IPS DF 4.7 (cell line): ENCODE results near the gene PTPN5.

Experiments used
- DNase-seq: peaks from one replicate; pipeline ENCODE4 v3.0.0-alpha.2; 2013; ENCODE audit warnings: low spot score; ENCODE audit errors: extremely low read depth

Gene PTPN5

DNA sequence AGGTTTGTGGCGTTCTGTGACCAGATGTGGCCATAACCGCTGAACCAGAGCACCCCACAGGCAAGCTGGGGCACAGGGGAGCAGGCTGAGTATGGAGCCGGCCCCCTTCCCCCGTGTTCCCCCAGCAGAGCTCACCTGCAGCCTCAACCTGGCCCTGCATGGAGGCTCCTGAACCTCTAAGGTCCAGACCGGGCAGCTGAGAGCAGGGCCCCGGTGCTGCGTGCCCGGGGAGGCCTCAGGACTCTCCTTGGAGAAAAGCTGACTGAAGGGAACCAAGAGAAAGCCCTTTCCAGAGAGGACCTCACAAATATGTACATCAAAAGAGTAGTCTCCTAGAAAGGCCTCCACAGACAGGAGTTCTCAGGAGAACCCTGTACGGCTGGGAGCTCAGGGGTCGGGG, 48.2 kb downstream of the PTPN5 start:
- DNase-seq = no peak

DNA sequence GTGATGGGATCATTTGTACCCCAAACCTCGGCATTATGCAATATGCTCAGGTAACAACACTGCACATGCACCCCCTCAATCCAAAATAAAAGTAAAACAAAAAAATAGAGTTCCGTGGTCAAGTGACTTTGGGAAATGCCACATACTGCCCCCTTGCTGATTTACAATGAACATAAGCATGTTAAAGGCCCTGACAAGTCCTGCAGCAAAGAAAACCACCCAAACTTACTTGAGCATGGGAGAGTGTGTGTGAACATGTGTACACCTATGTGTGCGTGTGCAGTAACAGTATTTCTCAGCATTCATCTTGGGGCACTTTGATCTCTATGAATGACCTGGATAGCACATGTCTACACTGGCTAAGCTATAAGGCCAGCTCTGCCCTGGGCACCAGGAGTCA, 49.8 kb downstream of the PTPN5 start:
- DNase-seq = no peak

DNA sequence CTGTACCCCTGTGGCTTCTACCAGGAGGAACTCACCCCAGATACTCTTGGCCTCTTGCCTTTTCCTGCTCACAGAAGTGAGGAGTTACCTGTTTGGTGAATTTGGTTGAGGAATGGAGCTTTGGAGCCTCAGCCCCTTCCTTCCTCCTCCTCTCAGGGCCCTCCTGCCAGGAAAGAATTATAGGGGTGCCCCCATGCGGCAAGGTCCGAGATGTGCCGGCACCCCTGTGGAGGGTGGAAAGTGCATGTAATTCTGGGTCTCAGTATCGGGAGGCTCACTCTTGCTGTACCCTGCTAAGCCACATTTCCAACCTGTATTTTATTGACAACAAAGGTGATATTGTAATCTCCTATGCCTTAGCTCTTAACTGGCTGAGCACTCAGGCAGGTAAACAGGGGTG, 51.9 kb downstream of the PTPN5 start:
- DNase-seq = no peak

DNA sequence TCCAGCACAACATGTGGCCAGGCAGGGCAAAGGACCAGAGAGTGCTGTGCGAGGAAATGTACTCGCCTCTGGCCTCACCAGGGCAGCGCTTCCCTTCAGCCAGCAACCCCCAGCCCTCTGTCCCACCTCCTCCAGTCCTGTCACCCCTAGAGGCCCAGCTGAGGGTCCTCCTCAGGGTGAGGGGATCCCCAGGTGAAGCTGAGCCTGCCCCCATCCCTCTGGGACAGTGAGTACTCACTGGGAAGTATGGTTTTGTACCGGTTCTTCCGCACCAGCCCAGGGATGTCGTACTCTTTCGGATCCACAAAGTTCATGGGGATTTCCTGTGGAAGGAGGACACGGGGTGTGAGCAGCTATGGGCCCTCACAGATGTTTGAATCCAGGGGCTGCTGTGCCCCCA, 54.0 kb downstream of the PTPN5 start:
- no peak for DNase-seq

DNA sequence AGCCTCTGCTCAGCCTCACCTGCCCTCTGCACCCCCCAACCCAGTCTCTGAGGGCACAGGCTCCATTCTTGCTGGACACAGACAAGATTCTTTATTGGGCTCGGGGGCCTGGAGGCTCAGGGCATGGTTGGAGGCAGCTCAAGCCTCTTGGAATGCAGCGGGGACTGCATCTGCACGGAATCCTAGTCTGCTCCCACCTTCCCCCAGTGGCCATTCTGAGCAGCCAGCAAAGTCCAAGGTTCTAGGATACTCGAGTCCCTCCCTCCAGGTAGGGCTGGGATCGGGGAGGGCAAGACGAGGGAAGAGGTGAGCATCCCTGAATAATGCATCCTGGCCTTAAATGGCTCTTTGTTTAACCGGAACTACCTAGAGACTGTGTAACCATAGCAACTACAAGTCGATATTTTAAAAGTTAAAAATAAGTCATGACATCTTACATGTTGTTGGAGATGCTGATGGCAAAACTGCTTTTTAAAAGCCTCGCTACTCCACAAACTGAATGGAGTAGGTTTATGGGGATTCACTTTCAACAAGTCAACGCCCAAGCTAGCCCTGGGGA, 54.9 kb downstream of the PTPN5 start:
- DNase-seq = no peak

DNA sequence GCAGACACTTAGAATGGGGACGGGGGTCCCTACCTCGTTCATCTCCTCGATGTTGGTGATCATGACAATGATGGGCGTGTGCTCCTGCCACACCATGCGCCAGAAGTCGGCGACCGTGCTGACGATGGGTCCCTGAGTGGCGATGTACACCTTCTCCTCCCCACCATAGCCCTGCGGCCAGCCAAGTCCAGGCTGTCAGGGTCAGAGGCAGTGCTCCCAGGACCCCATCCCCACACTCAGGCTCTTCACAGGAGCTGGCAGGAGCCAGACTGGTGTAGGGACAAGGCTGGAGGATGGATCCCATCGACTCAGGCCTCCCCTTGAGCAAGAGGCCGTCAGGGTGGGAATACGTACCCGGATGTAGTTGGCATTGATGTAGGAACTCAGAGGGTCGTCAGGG, 58.4 kb downstream of the PTPN5 start:
- no peak for DNase-seq

DNA sequence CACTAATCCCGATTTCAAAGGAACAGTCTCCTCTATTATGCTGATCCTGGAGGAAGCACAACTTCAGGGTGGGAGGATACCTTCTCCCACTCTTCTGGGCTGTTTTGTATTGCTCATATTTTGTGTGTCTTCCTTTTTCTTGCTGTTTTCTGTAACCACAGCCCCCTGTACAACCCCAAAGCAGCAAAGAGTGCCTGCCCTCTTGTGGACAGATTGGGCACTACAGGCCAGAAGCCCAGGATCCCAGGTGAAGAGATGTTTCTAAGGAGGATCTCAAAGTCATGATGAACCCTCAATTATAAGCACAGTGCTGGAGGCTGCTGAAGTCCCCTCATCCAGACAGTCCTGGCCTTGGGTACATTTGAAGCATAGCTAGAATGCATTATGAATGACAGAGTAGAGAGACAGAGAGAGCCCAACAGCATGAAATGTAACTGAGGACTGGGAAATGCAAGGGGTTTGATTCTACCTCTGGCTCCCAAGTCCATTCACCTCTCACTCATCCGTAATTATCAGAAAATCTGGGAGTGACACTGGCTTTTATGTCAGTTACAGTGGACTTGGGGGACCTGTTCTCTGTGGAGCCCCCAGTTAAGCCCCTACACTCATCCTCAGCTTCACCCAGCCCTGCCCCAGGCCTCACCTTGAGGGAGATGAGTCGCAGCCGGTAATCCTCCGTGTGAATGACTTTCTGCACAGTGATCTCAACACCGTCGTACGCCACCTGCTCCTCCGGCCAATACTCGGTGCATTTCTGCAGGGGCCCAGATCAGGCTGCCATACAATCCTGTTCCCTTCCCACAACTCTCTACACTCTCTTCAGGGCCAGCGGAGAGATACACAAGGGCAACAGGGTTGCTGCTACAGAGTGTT, 59.4 kb downstream of the PTPN5 start:
- no peak for DNase-seq

DNA sequence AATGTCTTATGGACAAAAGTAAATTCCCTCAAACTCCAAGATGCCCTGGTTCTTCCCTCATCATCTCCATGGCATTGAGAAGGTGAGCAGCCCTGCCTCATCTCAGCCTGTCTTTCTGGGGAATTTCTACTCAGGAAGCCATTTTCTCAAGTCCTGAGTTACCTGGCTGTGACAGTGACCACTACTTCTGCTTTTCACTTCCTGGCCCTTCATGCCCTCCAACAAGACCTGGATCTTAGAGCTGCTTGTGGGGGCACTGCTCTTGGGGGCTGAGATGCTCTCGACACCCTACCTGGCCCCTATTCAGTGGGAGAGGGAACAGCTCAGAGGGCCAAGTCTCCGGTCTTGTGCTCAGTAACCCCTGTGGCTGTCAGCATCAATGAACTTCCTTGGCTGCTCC, 60.2 kb downstream of the PTPN5 start:
- no peak for DNase-seq

DNA sequence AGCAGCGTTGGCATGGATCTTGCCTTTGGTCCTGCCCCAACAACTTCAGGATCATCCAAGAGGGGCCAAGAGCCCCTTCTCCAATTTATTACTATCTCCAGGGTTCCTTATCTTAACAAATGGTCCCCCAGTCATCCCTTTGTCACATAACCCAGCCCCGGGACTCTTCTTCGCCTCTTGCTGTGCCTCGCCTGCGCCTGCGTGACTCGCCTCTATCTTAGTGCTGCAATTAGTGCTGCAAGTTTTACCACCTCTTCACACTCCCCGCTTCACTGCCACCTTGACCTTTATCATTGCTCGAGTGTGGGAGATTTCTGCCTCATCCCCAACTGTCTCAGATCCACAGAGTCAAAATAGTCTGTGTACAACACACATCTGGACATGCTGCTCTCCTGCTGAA, 61.6 kb downstream of the PTPN5 start:
- no peak for DNase-seq

DNA sequence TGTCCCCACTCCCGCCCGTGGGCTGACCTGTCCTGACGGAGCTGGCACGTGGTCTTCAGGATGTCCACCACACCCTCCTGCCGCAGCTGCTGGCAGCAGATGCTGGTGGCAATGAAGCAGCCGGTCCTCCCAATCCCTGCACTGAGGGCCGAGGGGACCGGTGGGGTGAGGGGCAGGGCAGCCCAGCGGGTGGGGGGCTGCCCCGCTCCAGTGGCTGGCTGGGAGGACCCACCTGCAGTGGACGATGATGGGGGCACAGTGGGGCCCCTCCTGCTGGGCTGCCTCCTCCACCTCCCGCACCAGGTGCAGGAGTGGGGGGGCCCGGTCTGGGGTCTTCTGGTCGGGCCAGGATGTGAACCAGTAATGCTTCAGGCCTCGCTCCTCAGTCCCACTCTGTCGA, 62.2 kb downstream of the PTPN5 start:
- no peak for DNase-seq

DNA sequence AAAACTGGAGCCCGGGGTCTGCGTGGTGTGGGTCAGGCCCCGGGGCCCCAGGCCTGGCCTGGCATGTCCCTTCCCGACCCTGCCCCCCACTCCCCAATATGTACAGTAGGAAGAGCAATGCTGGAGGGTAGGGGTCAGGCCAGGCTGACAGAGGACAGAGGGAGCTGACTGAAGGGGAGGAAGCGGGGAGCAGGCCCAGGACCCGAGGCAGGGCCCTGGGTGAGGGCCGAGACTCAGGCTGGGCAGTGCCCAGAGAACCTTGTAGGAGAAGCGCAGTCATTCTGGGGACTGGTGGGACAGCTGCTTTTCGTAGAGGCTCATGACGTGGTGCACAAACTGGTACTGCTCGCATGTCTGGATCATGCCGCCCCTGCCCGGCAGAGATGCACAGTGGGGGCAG, 62.9 kb downstream of the PTPN5 start:
- no peak for DNase-seq

DNA sequence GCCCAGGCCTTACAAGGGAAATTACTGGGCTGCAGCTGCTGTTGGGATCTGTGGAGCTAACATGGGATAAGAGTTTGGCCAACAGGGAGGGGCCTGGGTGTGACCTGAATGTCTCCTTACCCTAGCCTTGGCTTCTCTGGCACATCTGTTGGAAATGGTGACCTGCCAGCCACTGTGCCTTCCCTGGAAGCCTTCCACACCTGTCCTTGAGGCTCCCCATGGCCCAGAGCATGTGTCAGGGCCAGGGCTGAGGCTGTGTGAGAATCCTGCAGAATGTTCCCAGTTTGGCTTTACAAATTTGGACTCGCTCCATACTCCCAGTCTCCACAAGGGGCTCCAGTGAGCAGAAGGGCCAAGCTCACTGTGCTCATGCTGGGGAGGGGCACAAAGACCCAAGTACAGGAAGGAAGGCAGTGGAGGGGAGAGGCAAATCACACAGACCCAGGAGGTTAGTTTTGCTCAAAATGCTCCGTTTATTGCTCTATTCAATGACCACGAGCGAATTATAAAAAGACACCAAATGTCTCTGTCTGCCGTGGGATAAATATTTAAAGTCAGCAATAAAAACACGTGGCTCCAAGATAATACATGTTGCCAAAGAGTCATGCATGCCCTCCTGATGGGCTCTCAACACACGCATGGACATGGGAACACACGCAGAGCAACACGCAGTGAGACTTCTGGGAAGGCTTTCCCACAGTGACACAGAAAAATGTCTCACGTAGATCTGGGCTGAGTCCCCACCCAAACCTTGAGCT, 63.9 kb downstream of the PTPN5 start:
- DNase-seq = no peak

DNA sequence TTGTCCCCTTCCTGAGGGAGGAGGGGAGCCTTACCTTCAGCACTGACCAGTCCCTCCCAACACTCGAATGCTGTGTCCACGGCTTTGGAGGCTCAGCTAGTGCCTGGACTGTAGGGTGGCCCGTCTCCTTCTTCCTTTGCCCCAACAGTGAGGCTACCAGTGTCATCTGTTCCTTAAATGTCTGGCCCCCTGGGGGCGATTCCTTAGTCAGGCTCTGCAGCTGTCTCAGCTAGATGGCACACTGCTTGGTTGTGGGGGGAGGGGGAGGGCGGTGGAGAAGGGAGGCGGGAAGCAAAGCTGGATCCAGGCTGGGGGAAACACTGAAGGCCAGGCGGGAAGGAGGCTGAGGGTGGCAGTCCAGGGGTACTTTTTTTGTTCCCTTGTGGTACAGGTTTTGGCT, 65.6 kb downstream of the PTPN5 start, which contains the start of gene IGSF22:
Gene IGSF22, minus strand, starts transcription at position 149 of the 400 bp plus-strand sequence. CDS start 1,952 bp downstream, outside the sequence.
- DNase-seq = no peak

DNA sequence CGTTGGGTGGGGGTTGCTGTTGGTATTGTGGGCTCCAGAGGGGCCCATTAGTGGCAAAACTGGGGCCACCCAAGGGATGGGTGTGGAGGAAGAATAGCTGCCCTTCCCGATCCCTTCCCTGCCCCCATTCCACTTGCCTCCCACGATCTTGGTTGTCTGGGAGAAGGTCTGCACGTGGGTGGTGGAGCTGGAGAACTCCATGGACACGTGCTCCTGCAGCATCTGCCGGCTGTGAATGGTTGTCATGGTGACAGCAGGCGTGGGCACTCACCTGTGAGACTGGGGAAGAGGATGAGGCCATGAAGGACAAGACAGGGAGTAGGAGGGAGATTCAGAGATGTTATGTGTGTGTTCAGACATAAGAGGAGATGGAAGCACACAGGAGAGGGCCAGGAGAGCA, 67.6 kb downstream of the PTPN5 start:
- no peak for DNase-seq

DNA sequence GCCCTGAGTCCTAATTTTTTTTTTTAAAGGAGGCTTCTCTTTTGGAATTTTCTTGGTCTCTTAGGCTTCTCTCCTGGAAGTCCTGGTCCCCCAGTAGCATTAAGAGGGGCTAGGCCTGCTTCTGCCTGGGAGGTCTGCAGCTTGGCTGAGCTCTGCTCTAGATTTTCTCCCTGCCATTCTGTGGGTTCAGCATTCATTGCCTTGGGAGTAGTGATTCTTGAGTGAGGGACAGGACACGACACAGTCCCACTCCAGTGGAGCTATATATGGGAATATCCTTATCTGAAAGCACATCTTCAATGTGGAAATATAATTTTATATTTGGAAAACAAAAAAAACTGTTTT, 69.3 kb downstream of the PTPN5 start:
- DNase-seq = no peak

DNA sequence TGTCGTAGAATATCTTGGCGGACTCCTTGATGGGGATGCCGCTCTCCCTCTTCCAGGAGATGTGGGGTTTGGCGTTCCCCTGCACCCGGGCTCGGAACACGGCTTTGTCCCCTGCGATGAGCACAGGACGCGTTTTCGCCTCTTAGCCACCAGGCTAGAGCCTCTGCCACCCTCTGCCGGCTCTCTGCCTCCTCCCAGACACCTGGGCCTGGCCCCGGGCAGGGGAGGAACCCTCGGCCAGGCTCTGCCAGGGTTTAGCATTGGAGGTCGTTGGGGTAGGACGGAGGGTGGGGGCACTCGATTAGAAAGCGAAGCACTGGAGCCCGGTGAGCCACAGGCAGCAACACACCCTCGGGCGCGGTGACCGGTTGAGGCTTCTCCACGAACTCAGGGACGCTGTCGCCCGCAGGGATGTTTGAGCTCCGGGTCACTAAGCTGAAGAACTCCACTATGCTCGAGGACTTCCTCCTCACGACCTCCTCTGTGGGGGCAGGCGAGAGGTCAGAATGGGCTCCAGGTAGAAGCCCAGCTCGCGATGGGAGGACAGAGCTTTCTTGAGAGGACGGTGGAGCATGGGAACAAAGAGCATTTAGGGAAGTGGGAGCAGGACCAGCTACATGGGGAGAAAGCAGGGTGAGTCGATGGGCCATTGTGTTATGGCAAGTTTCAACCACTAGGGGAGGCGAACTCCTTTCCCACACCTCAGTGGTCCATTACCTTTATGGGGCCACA, 69.9 kb downstream of the PTPN5 start:
- DNase-seq = no peak

DNA sequence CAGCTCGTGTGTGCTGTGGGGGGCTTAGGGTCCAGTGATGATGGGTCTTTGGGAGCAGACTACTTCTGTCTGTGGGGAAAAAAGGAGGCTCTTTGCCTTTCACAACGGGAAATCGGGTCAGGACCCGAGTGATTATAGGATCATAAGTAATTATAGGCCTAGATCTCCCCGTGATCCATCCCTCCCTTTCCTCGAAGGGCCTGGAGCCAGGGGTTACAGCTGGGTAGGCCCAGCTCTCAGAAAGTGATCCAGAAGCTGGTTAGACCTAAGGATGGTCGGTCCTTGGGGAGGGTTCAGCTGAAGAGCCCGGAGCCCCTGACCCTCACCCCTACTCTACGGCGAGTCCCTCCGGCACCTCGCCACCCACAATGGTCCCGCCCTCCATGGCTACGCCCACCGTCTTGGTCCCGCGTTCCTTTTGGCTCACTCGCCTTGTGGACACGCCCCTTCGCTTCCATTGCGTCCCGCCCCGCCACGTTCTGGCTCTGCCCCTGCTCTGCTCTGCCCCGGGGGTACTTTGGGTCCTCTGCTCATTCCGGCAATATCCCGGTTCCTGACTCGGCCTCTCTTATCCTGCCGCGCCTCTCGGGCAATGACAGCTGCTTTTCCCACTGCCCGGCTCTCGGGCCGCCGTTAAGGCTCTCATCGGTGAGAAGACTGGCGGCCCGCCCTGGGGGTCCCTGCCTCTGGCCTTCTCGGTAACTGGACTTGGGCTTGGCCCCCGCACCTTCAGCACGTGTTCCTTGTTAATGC, 70.6 kb downstream of the PTPN5 start:
- DNase-seq = no peak

DNA sequence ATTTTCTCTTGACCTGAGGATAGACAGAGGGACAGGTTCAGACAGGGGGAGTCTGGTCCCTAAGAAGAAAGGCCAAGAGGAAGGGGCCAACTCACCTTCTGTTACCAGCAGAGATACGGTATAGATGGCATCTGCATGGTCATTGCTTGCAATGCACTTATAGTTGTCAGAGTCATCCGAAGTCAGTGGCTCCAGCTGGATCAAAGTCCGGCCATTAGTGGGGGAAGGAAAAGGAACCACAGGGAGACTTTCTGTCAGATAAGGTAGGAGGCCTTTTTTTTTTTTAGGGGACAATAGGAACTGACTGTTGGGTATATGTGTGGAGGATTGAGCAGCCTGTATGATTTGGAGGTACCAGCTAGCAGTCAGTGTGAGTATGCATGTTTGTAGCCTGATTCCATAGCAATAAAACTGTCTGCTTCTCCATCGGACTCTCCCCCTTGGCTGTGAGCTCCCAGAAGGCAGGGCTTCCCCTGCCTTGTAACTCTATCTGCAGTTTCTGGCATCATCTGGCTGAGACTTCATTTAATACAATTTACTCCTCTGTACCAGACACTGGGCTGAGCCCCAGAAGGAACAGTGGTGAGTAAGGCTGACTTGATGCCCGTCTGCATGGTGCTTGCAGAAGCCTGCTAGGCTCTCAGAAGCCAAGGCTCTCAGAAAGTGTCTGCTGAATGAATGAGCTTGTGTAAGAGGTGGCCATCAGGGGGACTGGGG, 71.3 kb downstream of the PTPN5 start:
- DNase-seq = no peak

DNA sequence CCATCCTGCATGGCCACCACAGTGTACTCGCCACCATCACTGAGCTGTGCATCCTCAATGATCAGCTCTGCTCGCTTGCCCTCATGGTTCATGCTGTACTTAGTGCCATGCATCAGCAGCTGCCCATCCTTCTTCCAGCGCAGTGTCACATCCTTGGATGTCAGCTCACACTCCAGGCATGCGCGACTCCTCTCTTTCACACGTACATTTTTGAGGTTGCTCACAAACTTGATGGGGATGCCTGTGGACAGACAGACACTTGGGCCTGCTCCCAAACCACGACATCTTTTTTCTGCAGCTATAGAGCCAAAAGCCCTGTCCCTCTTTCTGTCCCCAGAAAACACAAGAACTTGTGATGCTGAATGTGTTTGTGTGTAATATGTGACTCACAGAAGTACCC, 76.1 kb downstream of the PTPN5 start:
- DNase-seq = no peak

DNA sequence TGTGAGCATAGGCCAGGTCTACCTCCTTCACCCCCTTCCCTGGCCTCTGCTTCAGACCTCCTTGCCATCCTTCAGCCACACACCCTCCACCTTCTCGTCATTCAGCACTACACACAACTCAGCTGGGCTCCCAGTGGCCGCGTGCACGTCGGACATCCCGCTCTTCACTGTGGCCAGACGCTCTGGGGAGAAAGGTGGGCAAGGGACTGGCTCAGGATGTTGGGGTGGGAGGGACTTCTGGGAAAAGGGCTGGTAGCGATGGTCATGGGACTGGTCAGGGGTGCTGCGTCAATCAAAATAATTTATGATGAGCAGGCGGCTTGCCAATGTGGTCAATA, 77.2 kb downstream of the PTPN5 start:
- no peak for DNase-seq
